HuH-7.5 (cell line): ENCODE measurements around the gene TTYH1.
A peak's percentile ranks its signal among the peaks of the same experiment; 100 is the strongest.
"Not testable (repeated sequence)": the region's sequence is repeated elsewhere in the genome, so short reads cannot be mapped to it uniquely, and the experiment has no call there.

Experiments used
- DNase-seq: peaks from one replicate; pipeline ENCODE4 v3.0.0; 2011; ENCODE audit warnings: low spot score

TTYH1 gene

GRCh38 chr19:54444737-54445136 is 29.5 kb downstream of the TTYH1 start:
- no peak for DNase-seq

DNA sequence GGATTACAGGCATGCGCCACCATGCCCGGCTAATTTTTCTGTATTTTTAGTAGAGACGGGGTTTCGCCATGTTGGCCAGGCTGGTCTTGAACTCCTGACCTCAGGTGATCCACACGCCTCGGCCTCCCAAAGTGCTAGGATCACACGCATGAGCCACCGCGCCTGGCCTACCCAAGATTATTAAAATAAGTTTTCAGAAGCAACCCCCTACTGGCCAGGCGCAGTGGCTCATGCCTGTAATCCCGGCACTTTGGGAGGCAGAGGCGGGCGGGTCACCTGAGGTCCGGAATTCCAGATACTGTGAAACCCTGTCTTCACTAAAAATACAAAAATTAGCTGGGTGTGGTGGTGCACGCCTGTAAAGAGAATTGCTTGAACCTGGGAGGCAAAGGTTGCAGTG is 31.1 kb downstream of the TTYH1 start:
- not testable (repeated sequence) for DNase-seq

GRCh38 chr19:54448040-54448773 is 32.9 kb downstream of the TTYH1 start:
- peak; percentile 69 for DNase-seq

GRCh38 chr19:54448774-54449700 is 33.8 kb downstream of the TTYH1 start, which contains the start of gene LENG8:
TSS of gene LENG8 (plus strand) at chr19:54449199. CDS start at chr19:54451345, 2,146 bp downstream.
- DNase-seq = peak; percentile 96

GRCh38 chr19:54449701-54450069 is 34.4 kb downstream of the TTYH1 start:
- no peak for DNase-seq

DNA sequence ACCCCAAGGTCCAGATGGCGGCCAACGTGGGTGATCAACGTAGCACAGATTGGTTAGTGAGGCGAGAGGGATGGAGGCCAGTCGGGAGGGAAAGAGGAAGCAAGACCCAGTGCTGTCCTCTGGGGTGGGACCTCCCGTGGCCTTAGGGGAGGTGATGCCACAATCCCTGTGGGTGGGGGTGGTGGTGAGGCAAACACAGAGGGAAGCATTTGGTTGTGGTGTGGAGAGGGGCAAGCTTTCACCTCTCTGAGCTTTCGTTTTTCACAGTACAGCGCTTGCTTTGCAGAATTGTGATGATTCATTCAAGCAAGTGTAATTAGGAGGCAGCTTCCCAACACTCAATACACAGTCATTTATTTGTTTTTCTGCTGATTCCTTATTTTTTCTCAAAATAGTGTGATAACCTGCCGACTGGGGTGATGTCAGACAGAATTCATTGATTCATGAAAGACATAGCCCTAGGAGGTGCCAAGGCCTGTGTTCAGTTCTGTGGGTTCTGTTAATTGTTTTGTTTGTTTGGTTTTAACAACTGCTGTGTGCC is 36.1 kb downstream of the TTYH1 start:
- no peak for DNase-seq

GRCh38 chr19:54451997-54452396 is 36.7 kb downstream of the TTYH1 start:
- no peak for DNase-seq

DNA sequence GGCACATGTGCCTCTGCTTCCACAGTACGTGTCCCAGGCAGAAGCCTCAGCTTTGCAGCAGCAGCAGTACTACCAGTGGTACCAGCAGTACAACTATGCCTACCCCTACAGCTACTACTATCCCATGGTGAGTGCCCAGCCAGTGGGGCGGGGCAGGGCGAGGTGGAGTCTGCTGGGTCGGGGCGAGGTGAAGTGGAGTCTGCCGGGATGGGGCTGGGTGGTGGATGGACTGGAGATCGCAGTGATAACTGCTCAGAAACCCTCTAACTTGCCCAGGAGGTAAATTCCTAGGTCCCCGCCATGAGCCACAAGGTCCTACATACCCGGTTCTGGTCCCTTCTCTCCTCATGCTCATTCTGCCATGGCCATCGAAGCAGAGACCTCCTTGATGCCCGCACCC is 37.4 kb downstream of the TTYH1 start:
- DNase-seq = no peak

DNA sequence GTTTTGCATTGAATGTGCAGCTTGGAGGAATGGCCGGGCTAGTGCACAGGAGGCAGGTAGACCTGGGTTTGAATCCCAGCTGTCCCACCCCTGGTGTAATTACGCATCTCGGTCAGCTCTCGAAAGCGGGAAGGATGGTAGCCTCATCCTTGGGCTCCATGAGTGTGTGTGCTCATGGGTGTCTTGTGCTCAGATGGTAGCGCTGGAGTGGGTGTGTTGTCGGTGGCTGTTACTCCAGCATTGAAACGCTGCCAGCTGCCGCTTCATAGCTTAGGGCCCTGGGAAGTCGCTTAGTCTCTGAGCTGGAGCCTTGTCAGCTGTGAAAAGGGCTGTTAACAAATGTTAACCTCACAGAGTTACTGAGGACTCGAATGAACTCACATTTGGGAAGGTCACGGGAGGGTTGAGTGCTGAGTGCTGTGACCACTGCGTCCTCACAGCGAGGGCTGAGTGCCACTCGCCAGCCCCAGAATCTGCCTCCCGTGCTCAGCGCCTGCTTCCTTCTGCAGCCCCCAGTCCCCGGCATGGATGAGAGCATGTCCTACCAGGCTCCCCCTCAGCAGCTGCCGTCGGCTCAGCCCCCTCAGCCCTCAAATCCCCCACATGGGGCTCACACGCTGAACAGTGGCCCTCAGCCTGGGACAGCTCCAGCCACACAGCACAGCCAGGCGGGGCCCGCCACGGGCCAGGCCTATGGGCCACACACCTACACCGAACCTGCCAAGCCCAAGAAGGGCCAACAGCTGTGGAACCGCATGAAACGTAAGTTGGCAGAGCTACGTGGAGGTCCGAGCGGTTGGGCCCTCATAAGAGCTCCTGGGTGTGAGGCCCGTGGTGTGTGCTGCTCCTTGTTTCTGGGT is 38.9 kb downstream of the TTYH1 start:
- DNase-seq = no peak

DNA sequence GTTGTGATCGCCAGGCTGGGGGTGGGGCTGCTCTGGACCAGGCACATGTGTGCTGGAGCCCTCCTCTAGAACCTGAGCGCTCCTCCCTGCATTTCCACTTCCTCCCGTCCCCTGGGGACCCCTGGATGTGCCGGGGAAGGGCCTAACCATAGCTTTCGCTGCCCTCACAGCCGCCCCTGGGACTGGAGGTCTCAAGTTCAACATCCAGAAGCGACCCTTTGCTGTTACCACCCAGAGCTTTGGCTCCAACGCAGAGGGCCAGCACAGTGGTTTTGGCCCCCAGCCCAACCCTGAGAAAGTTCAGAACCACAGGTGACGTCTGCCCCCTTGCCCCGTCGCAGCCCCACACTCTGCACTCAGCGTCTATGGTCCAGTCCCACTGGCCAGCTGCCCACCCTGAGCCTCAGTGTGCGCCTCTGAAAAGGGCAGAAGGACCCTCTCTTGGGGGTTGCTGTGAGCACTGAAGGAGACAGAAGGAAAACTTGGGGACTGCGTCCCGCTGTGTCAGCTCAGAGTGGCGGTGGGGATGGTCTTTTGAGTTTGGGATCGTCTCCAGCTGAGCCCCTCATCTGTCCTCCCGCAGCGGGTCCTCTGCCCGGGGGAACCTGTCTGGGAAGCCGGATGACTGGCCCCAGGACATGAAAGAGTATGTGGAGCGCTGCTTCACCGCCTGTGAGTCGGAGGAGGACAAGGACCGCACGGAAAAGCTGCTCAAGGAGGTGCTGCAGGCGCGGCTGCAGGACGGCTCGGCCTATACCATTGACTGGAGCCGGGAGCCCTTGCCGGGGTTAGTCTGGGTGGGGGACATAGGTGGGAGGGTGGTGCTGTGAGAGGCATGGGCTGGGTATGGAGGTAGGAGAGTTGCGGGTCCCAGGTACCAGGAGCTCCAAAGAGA is 39.8 kb downstream of the TTYH1 start:
- no peak for DNase-seq

- DNase-seq = no peak
Measured at GRCh38 chr19:54455786-54456422, 40.6 kb downstream of the TTYH1 start.

DNA sequence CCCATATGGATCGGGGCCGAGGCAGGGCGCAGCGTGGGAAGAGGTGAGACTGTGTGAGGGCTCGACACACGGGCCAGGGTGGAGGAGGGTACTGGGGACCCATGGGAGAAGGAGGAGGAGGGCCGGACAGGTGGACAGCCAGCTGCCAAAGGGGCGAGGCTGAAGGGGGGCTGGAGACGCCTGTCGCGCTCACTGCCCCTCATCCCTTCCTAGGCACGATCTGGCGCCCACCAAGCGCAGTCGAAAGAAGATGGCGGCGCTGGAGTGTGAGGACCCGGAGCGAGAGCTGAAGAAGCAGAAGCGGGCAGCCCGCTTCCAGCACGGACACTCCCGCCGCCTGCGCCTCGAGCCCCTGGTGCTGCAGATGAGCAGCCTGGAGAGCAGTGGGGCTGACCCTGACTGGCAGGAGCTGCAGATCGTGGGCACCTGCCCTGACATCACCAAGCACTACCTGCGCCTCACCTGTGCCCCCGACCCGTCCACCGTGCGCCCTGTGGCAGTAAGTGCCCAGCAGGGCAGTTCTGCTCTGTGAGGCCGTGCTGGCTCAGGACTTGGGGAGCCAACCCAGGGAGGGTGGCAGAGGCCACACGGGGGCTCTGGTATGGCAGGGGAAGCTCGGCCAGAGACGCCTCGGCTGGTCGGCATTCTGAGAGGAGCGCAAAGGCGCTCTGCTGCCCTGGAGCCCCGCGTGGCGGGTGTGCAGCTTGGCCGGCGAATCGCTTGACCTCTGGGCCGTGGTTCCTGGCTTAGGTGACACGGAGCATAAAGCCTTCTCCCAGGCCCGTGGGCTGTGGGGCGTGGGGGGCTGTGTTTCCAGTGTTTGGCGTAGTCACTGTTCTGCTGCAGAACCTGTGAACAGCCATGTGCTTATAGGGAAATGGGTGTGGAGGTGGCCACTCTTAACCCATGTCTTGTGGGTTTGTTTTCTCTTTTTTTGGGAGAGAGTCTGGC is 41.4 kb downstream of the TTYH1 start:
- no peak for DNase-seq

- no peak for DNase-seq
Measured at GRCh38 chr19:54457773-54458647, 42.7 kb downstream of the TTYH1 start.

DNA sequence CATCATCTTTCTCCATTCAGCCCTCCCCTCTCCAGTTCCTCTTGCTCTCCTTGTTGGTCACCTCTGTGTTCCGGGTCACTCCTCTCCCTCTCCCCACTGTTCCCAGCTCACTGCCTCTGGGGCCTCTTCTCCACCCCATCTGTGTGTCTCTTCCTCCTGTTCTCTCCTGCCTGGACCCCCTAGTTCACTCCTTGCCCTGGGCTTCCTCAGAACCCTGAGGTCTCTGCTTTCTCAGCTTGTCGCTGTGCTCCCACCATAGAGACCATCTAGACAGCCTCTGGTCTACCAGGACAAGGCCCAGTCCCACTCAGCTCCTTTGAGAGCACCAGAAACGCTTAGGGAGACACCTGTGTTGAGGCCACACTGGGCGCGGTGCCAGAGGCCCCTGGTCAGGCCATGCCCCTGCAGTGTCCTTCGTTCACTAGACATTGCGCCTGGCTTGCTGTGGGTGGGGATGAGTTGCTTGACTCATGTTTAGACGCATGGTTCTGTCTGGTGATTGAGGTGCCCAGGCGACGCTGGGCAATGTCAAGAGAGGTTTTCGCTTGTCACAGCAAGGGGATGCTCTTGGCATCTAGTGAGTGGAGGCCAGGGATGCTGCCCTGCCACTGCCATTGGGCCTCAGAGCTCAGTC is 43.5 kb downstream of the TTYH1 start:
- no peak for DNase-seq

- DNase-seq = no peak
Measured at GRCh38 chr19:54459282-54460229, 44.3 kb downstream of the TTYH1 start.

DNA sequence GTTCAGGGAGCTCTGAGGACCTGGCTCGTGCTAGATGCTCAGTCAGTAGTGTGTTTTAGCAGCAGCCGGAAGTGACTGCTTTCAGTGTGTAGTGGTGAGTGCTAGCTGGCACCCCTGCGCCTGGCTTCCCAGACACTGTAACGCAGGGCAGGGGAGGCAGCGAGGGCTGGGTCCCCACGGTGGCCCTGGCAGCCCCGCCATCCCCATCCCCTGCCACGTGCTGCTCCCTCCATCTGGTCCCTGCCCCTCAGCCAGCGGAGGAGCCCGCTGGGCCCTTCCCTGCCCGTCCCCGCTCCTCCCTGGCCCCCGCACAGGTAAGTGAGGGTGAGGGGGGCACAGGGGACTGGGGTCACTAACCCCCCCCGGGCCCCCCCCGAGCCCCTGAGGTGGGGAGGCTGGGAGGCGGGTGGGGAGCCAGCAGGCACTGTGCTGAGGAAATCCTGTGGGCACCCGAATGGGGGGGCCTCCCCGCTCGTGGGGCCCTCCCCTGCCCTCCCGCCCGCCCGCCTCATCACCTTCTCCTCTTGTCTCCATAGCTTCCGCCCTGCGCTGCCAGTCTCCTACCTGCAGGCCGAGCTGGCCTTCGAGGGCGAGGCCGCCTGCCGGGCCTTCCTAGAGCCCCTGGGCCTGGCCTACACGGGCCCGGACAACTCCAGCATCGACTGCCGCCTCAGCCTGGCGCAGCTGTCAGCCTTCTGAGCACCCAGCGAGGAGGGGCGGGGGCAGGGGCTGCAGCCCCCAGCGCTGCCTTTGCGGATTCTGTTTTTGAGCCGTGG is 45.2 kb downstream of the TTYH1 start:
- DNase-seq = no peak
